Measurements from ENCODE around the gene C11orf97. TPM values are rescaled to one million over a fixed set of nuclear protein-coding genes. Genes with fewer than 3 reads are reported as not detected.

The C11orf97 gene
- total RNA-seq, 1 experiment from 2014 or later, result not detected

DNA sequence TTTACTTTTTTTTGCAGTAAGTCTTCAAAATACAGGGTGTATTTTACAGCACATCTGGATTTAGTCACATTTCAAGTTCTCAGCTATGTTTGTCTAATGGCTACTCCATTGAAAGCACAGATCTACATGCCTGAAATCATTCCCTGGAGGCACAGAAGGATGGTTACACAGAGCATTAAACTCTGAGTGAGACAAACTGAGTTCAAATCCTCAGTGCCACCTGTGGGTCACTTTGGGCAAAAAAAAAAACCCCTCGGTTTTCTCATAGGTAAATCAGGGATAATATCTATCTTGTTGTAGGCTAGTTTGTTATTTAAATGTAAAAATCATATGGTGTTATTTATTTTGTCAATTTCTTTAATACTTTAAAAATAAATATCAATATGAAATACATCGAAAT, 10.7 kb upstream of the C11orf97 start:
- Histone ChIP-seq H2AFZ (ENCODE audit: low read depth, low read length, poor library complexity, severe bottlenecking) (no peak overlapping the region), H3K9me2 (ENCODE audit: insufficient read depth) (no peaks in the 10 kb centered on the region), H3K9ac (ENCODE audit: low read length) (no peak overlapping the region), H3K4me1 (ENCODE audit: control insufficient read depth in 1 of 2, insufficient read depth in 2 of 2, low read length in 2 of 2) (no peaks in the 10 kb centered on the region), H3K9me3 (ENCODE audit: control insufficient read depth in 1 of 2, insufficient read depth in 1 of 2, low read depth in 1 of 2, low read length in 2 of 2) (no peaks in the 10 kb centered on the region), H3K27me3 (ENCODE audit: insufficient read depth, low read length) (no peaks in the 10 kb centered on the region), H4K20me1 (ENCODE audit: insufficient read depth) (no peaks in the 10 kb centered on the region), H3K79me2 (ENCODE audit: insufficient read depth, low read length) (no peaks in the 10 kb centered on the region), H3K27ac (ENCODE audit: low read depth, low read length) (no peak overlapping the region), H3K4me2 (ENCODE audit: low read length) (no peak overlapping the region), H3K4me3 (replicated peaks in 1 of 2; ENCODE audit: low read depth in 1 of 2, low read length in 2 of 2) (no peak overlapping the region), H3K36me3 (ENCODE audit: control insufficient read depth in 1 of 2, insufficient read depth in 2 of 2, low read length in 2 of 2) (peaks cover 0 to 7% of the 10 kb centered on the region in 2 experiments; a peak in 1 of 4 replicates)
- no TSS peak for BruUV-seq (replicated peaks)
- ChIA-PET RAD21 (ENCODE audit: low non-redundant PET in 1 of 2, low total read pairs in 2 of 2, uncharacterized antibody in 2 of 2, unreplicated experiment in 2 of 2) (no interaction called here), CTCF (interaction anchor here (1.9 kb wide), 1 partner anchor 606 kb away, joined by 13 read pairs; no protein-coding TSS in a partner anchor), POLR2A (no interaction called here)
- TF ChIP-seq YY1 (IDR thresholded peaks at IDR 0.05; ENCODE audit: extremely low read depth, insufficient replicate concordance, low read depth, low read length), result no peak
- TF ChIP-seq CEBPB (IDR thresholded peaks at IDR 0.05; ENCODE audit: low read depth), result no peak
- TF ChIP-seq POLR2A (IDR thresholded peaks at IDR 0.05; ENCODE audit: borderline replicate concordance, extremely low read depth, insufficient read depth, insufficient read length), result no peak
- no peak for TF ChIP-seq CBX3 (IDR thresholded peaks at IDR 0.05; ENCODE audit: low read depth)
- TF ChIP-seq, protein P1, sequence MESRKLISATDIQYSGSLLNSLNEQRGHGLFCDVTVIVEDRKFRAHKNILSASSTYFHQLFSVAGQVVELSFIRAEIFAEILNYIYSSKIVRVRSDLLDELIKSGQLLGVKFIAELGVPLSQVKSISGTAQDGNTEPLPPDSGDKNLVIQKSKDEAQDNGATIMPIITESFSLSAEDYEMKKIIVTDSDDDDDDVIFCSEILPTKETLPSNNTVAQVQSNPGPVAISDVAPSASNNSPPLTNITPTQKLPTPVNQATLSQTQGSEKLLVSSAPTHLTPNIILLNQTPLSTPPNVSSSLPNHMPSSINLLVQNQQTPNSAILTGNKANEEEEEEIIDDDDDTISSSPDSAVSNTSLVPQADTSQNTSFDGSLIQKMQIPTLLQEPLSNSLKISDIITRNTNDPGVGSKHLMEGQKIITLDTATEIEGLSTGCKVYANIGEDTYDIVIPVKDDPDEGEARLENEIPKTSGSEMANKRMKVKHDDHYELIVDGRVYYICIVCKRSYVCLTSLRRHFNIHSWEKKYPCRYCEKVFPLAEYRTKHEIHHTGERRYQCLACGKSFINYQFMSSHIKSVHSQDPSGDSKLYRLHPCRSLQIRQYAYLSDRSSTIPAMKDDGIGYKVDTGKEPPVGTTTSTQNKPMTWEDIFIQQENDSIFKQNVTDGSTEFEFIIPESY (IDR thresholded peaks at IDR 0.05; ENCODE audit: extremely low read depth, insufficient replicate concordance, low read length), result no peak
- TF ChIP-seq FOSL1 (IDR thresholded peaks at IDR 0.05; ENCODE audit: low read depth), result no peak
- TF ChIP-seq, protein P2, sequence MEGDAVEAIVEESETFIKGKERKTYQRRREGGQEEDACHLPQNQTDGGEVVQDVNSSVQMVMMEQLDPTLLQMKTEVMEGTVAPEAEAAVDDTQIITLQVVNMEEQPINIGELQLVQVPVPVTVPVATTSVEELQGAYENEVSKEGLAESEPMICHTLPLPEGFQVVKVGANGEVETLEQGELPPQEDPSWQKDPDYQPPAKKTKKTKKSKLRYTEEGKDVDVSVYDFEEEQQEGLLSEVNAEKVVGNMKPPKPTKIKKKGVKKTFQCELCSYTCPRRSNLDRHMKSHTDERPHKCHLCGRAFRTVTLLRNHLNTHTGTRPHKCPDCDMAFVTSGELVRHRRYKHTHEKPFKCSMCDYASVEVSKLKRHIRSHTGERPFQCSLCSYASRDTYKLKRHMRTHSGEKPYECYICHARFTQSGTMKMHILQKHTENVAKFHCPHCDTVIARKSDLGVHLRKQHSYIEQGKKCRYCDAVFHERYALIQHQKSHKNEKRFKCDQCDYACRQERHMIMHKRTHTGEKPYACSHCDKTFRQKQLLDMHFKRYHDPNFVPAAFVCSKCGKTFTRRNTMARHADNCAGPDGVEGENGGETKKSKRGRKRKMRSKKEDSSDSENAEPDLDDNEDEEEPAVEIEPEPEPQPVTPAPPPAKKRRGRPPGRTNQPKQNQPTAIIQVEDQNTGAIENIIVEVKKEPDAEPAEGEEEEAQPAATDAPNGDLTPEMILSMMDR (IDR thresholded peaks at IDR 0.05 in 2 of 3, conservative IDR thresholded peaks at IDR 0.05 in 1 of 3; ENCODE audit: borderline replicate concordance in 1 of 3, insufficient read depth in 1 of 3, low read depth in 2 of 3, low read length in 2 of 3), result 0 out of 6 replicates have a peak, but pooled peaks of 2 of the 3 experiments have one; percentile 11 to 13
- TF ChIP-seq POLR2AphosphoS5 (IDR thresholded peaks at IDR 0.05; ENCODE audit: low read depth, low read length), result no peak
- TF ChIP-seq EZH2 (IDR thresholded peaks at IDR 0.05), result no peak
- TF ChIP-seq ELF1 (IDR thresholded peaks at IDR 0.05; ENCODE audit: borderline replicate concordance, low read depth), result no peak
- TF ChIP-seq ATF3 (IDR thresholded peaks at IDR 0.05), result no peak
- peak; percentile 38 for TF ChIP-seq RAD21 (IDR thresholded peaks at IDR 0.05; ENCODE audit: low read depth)
- TF ChIP-seq ZNF274 (IDR thresholded peaks at IDR 0.05; ENCODE audit: low read depth, low read length), result no peak
- no peak for TF ChIP-seq ZFX (IDR thresholded peaks at IDR 0.05)
- TF ChIP-seq EGR1 (IDR thresholded peaks at IDR 0.05; ENCODE audit: low read depth), result no peak
- intact Hi-C loops (cut with micrococcal nuclease), result loop anchor here (10.0 kb wide), 3 partner anchors 577 to 1557 kb away; no protein-coding TSS in a partner anchor
- ATAC-seq (0 out of 2 replicates have a peak, but pooled peaks have one; percentile 47), DNase-seq (ENCODE audit: low read depth, low spot score) (no peak)

All from HCT116 (cell line).